ENCODE data around the gene GMDS. TPM values are rescaled to one million over a fixed set of nuclear protein-coding genes. Genes with fewer than 3 reads are reported as not detected.

GMDS gene
- total and polyA plus RNA-seq, 2 of the 13 experiments (the other 11 are each of a cell fraction or from before 2014, with no cell fraction given): 64.4 to 112 TPM

DNA sequence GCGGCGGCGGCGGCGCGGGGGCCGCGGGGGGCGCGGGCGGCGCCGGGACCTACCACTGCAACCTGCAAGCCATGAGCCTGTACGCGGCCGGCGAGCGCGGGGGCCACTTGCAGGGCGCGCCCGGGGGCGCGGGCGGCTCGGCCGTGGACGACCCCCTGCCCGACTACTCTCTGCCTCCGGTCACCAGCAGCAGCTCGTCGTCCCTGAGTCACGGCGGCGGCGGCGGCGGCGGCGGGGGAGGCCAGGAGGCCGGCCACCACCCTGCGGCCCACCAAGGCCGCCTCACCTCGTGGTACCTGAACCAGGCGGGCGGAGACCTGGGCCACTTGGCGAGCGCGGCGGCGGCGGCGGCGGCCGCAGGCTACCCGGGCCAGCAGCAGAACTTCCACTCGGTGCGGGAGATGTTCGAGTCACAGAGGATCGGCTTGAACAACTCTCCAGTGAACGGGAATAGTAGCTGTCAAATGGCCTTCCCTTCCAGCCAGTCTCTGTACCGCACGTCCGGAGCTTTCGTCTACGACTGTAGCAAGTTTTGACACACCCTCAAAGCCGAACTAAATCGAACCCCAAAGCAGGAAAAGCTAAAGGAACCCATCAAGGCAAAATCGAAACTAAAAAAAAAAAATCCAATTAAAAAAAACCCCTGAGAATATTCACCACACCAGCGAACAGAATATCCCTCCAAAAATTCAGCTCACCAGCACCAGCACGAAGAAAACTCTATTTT is 633.7 kb downstream of the GMDS start (continued):
- TF ChIP-seq, protein P1, sequence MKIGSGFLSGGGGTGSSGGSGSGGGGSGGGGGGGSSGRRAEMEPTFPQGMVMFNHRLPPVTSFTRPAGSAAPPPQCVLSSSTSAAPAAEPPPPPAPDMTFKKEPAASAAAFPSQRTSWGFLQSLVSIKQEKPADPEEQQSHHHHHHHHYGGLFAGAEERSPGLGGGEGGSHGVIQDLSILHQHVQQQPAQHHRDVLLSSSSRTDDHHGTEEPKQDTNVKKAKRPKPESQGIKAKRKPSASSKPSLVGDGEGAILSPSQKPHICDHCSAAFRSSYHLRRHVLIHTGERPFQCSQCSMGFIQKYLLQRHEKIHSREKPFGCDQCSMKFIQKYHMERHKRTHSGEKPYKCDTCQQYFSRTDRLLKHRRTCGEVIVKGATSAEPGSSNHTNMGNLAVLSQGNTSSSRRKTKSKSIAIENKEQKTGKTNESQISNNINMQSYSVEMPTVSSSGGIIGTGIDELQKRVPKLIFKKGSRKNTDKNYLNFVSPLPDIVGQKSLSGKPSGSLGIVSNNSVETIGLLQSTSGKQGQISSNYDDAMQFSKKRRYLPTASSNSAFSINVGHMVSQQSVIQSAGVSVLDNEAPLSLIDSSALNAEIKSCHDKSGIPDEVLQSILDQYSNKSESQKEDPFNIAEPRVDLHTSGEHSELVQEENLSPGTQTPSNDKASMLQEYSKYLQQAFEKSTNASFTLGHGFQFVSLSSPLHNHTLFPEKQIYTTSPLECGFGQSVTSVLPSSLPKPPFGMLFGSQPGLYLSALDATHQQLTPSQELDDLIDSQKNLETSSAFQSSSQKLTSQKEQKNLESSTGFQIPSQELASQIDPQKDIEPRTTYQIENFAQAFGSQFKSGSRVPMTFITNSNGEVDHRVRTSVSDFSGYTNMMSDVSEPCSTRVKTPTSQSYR (CRISPR knock-in tag; IDR thresholded peaks at IDR 0.05; ENCODE audit: borderline replicate concordance): no peak
- peak; percentile 22; the same call in 1 of the 2 replicates for TF ChIP-seq RAD21 (CRISPR knock-in tag; IDR thresholded peaks at IDR 0.05)

DNA sequence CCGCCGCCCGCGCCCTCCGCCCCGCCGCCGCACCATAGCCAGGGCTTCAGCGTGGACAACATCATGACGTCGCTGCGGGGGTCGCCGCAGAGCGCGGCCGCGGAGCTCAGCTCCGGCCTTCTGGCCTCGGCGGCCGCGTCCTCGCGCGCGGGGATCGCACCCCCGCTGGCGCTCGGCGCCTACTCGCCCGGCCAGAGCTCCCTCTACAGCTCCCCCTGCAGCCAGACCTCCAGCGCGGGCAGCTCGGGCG is 634.2 kb downstream of the GMDS start:
- no peaks in the 10 kb centered on the region for H3K79me2 ChIP-seq (ENCODE audit: insufficient read depth, low read length)
- no peak overlapping the region for H2AFZ ChIP-seq (ENCODE audit: low read length)
- H4K20me1 ChIP-seq (ENCODE audit: insufficient read depth, low read length): peaks cover 6% of the 10 kb centered on the region; the same call in 1 of the 2 replicates
- H3K36me3 ChIP-seq (replicated peaks in 1 of 2; ENCODE audit: control insufficient read depth in 1 of 2, insufficient read depth in 2 of 2, low read length in 2 of 2): no peaks in the 10 kb centered on the region
- no peaks in the 10 kb centered on the region for H3K9me3 ChIP-seq (ENCODE audit: low read length)
- ChIA-PET CTCF (ENCODE audit: low intra/inter-chr PET ratio, low total read pairs) (no interaction called here), POLR2A (no interaction called here)
- H3K4me3 ChIP-seq (replicated peaks in 1 of 3; ENCODE audit: insufficient read depth in 1 of 3, low read depth in 2 of 3, low read length in 3 of 3): peak overlapping the region; percentile 46 to 73 (median 67); a peak in 4 of 6 replicates
- ATAC-seq (peak; percentile 16), FAIRE-seq (no peak), DNase-seq (ENCODE audit: low spot score) (no peak)
- peaks cover 39% of the 10 kb centered on the region for H3K4me1 ChIP-seq (ENCODE audit: insufficient read depth, low read length)
- H3K27me3 ChIP-seq (ENCODE audit: control insufficient read depth in 1 of 2, insufficient read depth in 2 of 2, low read length in 2 of 2): peaks cover 19 to 35% of the 10 kb centered on the region in 2 experiments
- H3K4me2 ChIP-seq (ENCODE audit: low read depth, low read length): peak overlapping the region; percentile 94
- intact Hi-C loops (cut with micrococcal nuclease; ENCODE audit: unreplicated experiment) (no loop called here), in situ Hi-C loops (cut with HindIII; ENCODE audit: extremely low pct_ligation_motif_present, low pct_unique_long_range_greater_than_20kb) (no loop called here)
- no peak overlapping the region; the same call in 1 of the 2 replicates for H3K9ac ChIP-seq (ENCODE audit: insufficient read depth, low read depth, low read length)
- WGBS (ENCODE audit: low lambda C conversion rate): no CpG with 5 or more reads among the region's 38 CpGs
- no TSS peak for BruUV-seq (replicated peaks)
- H3K27ac ChIP-seq (ENCODE audit: extremely low read length, insufficient read depth, low read length): no peak overlapping the region
- TF ChIP-seq ZBTB21 (CRISPR knock-in tag; IDR thresholded peaks at IDR 0.05): no peak
- no peak for TF ChIP-seq RXRA (CRISPR knock-in tag; IDR thresholded peaks at IDR 0.05)
- TF ChIP-seq, protein P2, sequence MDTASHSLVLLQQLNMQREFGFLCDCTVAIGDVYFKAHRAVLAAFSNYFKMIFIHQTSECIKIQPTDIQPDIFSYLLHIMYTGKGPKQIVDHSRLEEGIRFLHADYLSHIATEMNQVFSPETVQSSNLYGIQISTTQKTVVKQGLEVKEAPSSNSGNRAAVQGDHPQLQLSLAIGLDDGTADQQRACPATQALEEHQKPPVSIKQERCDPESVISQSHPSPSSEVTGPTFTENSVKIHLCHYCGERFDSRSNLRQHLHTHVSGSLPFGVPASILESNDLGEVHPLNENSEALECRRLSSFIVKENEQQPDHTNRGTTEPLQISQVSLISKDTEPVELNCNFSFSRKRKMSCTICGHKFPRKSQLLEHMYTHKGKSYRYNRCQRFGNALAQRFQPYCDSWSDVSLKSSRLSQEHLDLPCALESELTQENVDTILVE (CRISPR knock-in tag; IDR thresholded peaks at IDR 0.05): 0 out of 2 replicates have a peak, but pooled peaks have one; percentile 22
- no peak for TF ChIP-seq BRD4 (CRISPR knock-in tag; IDR thresholded peaks at IDR 0.05)
- TF ChIP-seq, protein P3, sequence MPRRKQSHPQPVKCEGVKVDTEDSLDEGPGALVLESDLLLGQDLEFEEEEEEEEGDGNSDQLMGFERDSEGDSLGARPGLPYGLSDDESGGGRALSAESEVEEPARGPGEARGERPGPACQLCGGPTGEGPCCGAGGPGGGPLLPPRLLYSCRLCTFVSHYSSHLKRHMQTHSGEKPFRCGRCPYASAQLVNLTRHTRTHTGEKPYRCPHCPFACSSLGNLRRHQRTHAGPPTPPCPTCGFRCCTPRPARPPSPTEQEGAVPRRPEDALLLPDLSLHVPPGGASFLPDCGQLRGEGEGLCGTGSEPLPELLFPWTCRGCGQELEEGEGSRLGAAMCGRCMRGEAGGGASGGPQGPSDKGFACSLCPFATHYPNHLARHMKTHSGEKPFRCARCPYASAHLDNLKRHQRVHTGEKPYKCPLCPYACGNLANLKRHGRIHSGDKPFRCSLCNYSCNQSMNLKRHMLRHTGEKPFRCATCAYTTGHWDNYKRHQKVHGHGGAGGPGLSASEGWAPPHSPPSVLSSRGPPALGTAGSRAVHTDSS (CRISPR knock-in tag; conservative IDR thresholded peaks at IDR 0.05): 0 out of 2 replicates have a peak, but pooled peaks have one; percentile 58
- TF ChIP-seq TMF1 (CRISPR knock-in tag; IDR thresholded peaks at IDR 0.05; ENCODE audit: low read depth): peak; percentile 44; the same call in 1 of the 2 replicates
- TF ChIP-seq, protein P4, sequence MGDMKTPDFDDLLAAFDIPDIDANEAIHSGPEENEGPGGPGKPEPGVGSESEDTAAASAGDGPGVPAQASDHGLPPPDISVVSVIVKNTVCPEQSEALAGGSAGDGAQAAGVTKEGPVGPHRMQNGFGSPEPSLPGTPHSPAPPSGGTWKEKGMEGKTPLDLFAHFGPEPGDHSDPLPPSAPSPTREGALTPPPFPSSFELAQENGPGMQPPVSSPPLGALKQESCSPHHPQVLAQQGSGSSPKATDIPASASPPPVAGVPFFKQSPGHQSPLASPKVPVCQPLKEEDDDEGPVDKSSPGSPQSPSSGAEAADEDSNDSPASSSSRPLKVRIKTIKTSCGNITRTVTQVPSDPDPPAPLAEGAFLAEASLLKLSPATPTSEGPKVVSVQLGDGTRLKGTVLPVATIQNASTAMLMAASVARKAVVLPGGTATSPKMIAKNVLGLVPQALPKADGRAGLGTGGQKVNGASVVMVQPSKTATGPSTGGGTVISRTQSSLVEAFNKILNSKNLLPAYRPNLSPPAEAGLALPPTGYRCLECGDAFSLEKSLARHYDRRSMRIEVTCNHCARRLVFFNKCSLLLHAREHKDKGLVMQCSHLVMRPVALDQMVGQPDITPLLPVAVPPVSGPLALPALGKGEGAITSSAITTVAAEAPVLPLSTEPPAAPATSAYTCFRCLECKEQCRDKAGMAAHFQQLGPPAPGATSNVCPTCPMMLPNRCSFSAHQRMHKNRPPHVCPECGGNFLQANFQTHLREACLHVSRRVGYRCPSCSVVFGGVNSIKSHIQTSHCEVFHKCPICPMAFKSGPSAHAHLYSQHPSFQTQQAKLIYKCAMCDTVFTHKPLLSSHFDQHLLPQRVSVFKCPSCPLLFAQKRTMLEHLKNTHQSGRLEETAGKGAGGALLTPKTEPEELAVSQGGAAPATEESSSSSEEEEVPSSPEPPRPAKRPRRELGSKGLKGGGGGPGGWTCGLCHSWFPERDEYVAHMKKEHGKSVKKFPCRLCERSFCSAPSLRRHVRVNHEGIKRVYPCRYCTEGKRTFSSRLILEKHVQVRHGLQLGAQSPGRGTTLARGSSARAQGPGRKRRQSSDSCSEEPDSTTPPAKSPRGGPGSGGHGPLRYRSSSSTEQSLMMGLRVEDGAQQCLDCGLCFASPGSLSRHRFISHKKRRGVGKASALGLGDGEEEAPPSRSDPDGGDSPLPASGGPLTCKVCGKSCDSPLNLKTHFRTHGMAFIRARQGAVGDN (CRISPR knock-in tag; IDR thresholded peaks at IDR 0.05): peak; percentile 23; the same call in 1 of the 2 replicates
